ENCODE data around the gene NOC4L.
"Not testable (repeated sequence)": the region's sequence is repeated elsewhere in the genome, so short reads cannot be mapped to it uniquely, and the experiment has no call there.

The NOC4L gene

GRCh38 chr12:132142679-132143335, 1.4 kb upstream of the NOC4L start:
- DNase-seq (ENCODE audit: low read depth) = no peak

GRCh38 chr12:132143336-132144071, 753 bp upstream of the NOC4L start:
- DNase-seq (ENCODE audit: low read depth) = peak; percentile 21

- no peak for DNase-seq (ENCODE audit: low read depth)
Observed at GRCh38 chr12:132144810-132145168, 532 bp downstream of the NOC4L start.

- no peak for DNase-seq (ENCODE audit: low read depth)
Observed at GRCh38 chr12:132145334-132145733, 1.1 kb downstream of the NOC4L start.

- DNase-seq (ENCODE audit: low read depth) = no peak
Observed at GRCh38 chr12:132146098-132146497, 1.8 kb downstream of the NOC4L start.

- no peak for DNase-seq (ENCODE audit: low read depth)
Observed at GRCh38 chr12:132146772-132147422, 2.6 kb downstream of the NOC4L start.

GRCh38 chr12:132147423-132148367, 3.4 kb downstream of the NOC4L start:
- DNase-seq (ENCODE audit: low read depth) = no peak

- no peak for DNase-seq (ENCODE audit: low read depth)
Observed at GRCh38 chr12:132148368-132149045, 4.2 kb downstream of the NOC4L start.

- DNase-seq (ENCODE audit: low read depth) = not testable (repeated sequence)
Observed at GRCh38 chr12:132149526-132149925, 5.3 kb downstream of the NOC4L start.

GRCh38 chr12:132150780-132151144, 6.5 kb downstream of the NOC4L start:
- no peak for DNase-seq (ENCODE audit: low read depth)

GRCh38 chr12:132151145-132151765, 7.0 kb downstream of the NOC4L start:
- no peak for DNase-seq (ENCODE audit: low read depth)

GRCh38 chr12:132151766-132152410, 7.6 kb downstream of the NOC4L start:
- no peak for DNase-seq (ENCODE audit: low read depth)

GRCh38 chr12:132152411-132152821, 8.2 kb downstream of the NOC4L start:
- DNase-seq (ENCODE audit: low read depth) = no peak

GRCh38 chr12:132152953-132153352, 8.7 kb downstream of the NOC4L start:
- no peak for DNase-seq (ENCODE audit: low read depth)

GRCh38 chr12:132153501-132154340, 9.5 kb downstream of the NOC4L start:
- DNase-seq (ENCODE audit: low read depth) = peak; percentile 67

- DNase-seq (ENCODE audit: low read depth) = no peak
Observed at GRCh38 chr12:132154341-132154761, 10.1 kb downstream of the NOC4L start.

- no peak for DNase-seq (ENCODE audit: low read depth)
Observed at GRCh38 chr12:132154941-132155770, 10.9 kb downstream of the NOC4L start.

- no peak for DNase-seq (ENCODE audit: low read depth)
Observed at GRCh38 chr12:132155771-132156572, 11.7 kb downstream of the NOC4L start.
